AG04449 (cell line): ENCODE results near the gene SMTNL1.

Experiments used
- CTCF ChIA-PET: fragments of 350-600 bp; formaldehyde crosslinking; extraction: SDS; loops from one replicate; lab custom pipeline; 2021; ENCODE audit warnings: antibody characterized with exemption; lab: Yijun Ruan, JAX
- POLR2A ChIA-PET: fragments of 400-600, 350-600 bp; formaldehyde crosslinking; extraction: SDS; loops from one replicate; lab custom pipeline; 2020; ENCODE audit warnings: antibody characterized with exemption, inconsistent platforms; lab: Yijun Ruan, JAX
- DNase-seq: peaks from one replicate; pipeline ENCODE4 v3.0.0-alpha.2; 2010; ENCODE audit warnings: low read depth, low spot score
- H3K4me3 ChIP-seq: 2 replicates; pipeline ENCODE4 v1.5.1; 2011; ENCODE audit warnings: low read depth, mild to moderate bottlenecking, control low read depth, low read length
- CTCF ChIP-seq: IDR thresholded peaks from one replicate; pipeline ENCODE4 v1.5.1; 2011; ENCODE audit warnings: mild to moderate bottlenecking, moderate library complexity, low read length, control low read depth, inconsistent platforms; ENCODE audit not compliant: insufficient read depth; ENCODE audit errors: missing control alignments

SMTNL1 gene

GRCh38 chr11:57566005-57566904 is 28.9 kb downstream of the SMTNL1 start:
- POLR2A ChIA-PET, result interaction anchor here (0.5 kb wide), 1 partner anchor 98 kb away, joined by 3 read pairs; no protein-coding TSS in a partner anchor
- no peak for TF ChIP-seq CTCF
- DNase-seq, result no peak
- H3K4me3 ChIP-seq, result peak overlapping the region; percentile 89
- CTCF ChIA-PET, result interaction anchor here (0.6 to 8.0 kb wide), 7 partner anchors 9 to 222 kb away, joined by 3 to 306 read pairs (median 4); no protein-coding TSS in a partner anchor

GRCh38 chr11:57566905-57567514 is 29.6 kb downstream of the SMTNL1 start:
- no peak for TF ChIP-seq CTCF
- peak overlapping the region; percentile 89 for H3K4me3 ChIP-seq
- no peak for DNase-seq
- POLR2A ChIA-PET, result interaction anchor here (0.5 to 2.1 kb wide), 5 partner anchors 20 to 165 kb away, joined by 3 to 12 read pairs (median 3); no protein-coding TSS in a partner anchor
- CTCF ChIA-PET, result interaction anchor here (0.7 to 8.0 kb wide), 27 partner anchors 8 to 255 kb away, joined by 3 to 306 read pairs (median 6); partner anchors contain the start of gene SLC43A1

- ChIA-PET CTCF (interaction anchor here (0.6 to 8.0 kb wide), 52 partner anchors 9 to 952 kb away, joined by 3 to 306 read pairs (median 5); partner anchors contain the start of genes RTN4RL2, SLC43A1 and SMTNL1), POLR2A (interaction anchor here (0.5 to 2.1 kb wide), 4 partner anchors 19 to 164 kb away, joined by 3 to 12 read pairs (median 4); no protein-coding TSS in a partner anchor)
- H3K4me3 ChIP-seq, result peak within 1 kb of the TSS; percentile 89
- DNase-seq, result no peak
- TF ChIP-seq CTCF, result peak; percentile 64
Observed at GRCh38 chr11:57567515-57568329, 30.3 kb downstream of the SMTNL1 start, which contains the start of gene UBE2L6. TSS of gene UBE2L6 (minus strand) at chr11:57567672. CDS start at chr11:57567611, 61 bp downstream.

GRCh38 chr11:57568330-57568766 is 31.0 kb downstream of the SMTNL1 start:
- peak overlapping the region; percentile 89 for H3K4me3 ChIP-seq
- ChIA-PET CTCF (interaction anchor here (0.6 to 8.0 kb wide), 54 partner anchors 9 to 951 kb away, joined by 3 to 306 read pairs (median 4); partner anchors contain the start of genes RTN4RL2, SLC43A1 and SMTNL1), POLR2A (interaction anchor here (2.1 kb wide), 1 partner anchor 72 kb away, joined by 12 read pairs; no protein-coding TSS in a partner anchor)
- DNase-seq, result no peak
- TF ChIP-seq CTCF, result peak; percentile 94

GRCh38 chr11:57571606-57572005 is 34.2 kb downstream of the SMTNL1 start:
- H3K4me3 ChIP-seq, result no peak overlapping the region
- TF ChIP-seq CTCF, result no peak
- ChIA-PET POLR2A (interaction anchor here (1.7 kb wide), 1 partner anchor 70 kb away, joined by 5 read pairs; no protein-coding TSS in a partner anchor), CTCF (interaction anchor here (1.3 to 8.0 kb wide), 3 partner anchors 17 to 219 kb away, joined by 3 to 306 read pairs (median 3); no protein-coding TSS in a partner anchor)
- DNase-seq, result no peak
